ENCODE results near the gene OSBPL6. TPM values are rescaled to one million over a fixed set of nuclear protein-coding genes. Genes with fewer than 3 reads are reported as not detected.

OSBPL6 gene
- total RNA-seq, 1 experiment from 2014 or later = 2.3 TPM

DNA sequence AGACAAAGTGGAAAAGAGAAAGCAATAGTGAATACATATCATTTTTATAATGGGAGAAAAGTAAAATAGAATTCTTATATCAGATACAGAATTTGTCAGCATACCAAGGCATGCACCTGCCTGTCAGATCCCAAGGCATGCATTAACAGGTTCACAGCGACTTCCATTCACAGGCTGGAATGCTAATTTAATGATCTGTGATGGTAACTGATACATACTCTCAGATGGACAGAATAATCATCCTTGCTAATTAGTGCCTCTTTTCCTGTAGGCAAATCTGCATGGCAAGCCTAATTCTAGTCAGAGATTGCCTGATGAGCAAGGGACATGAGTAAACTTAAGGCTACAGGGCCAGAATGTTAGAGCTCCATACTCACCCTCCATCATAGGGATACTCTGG, 180.6 kb downstream of the OSBPL6 start:
- H3K36me3 Mint-ChIP-seq (ENCODE audit: insufficient read depth, unreplicated experiment) = no peaks in the 10 kb centered on the region
- H3K4me3 Mint-ChIP-seq (ENCODE audit: low read depth, unreplicated experiment) = no peak overlapping the region
- H3K27ac Mint-ChIP-seq (ENCODE audit: unreplicated experiment) = no peak overlapping the region
- no TSS peak for BruUV-seq (replicated peaks)
- H3K27me3 Mint-ChIP-seq (ENCODE audit: unreplicated experiment) = no peaks in the 10 kb centered on the region
- no peaks in the 10 kb centered on the region for H3K9me3 Mint-ChIP-seq (ENCODE audit: low read depth, unreplicated experiment)
- no peak for DNase-seq
- H3K4me1 Mint-ChIP-seq (ENCODE audit: low read depth, unreplicated experiment) = no peaks in the 10 kb centered on the region
- intact Hi-C loops (cut with micrococcal nuclease; ENCODE audit: unreplicated experiment) = no loop called here
- TF ChIP-seq, protein P1, sequence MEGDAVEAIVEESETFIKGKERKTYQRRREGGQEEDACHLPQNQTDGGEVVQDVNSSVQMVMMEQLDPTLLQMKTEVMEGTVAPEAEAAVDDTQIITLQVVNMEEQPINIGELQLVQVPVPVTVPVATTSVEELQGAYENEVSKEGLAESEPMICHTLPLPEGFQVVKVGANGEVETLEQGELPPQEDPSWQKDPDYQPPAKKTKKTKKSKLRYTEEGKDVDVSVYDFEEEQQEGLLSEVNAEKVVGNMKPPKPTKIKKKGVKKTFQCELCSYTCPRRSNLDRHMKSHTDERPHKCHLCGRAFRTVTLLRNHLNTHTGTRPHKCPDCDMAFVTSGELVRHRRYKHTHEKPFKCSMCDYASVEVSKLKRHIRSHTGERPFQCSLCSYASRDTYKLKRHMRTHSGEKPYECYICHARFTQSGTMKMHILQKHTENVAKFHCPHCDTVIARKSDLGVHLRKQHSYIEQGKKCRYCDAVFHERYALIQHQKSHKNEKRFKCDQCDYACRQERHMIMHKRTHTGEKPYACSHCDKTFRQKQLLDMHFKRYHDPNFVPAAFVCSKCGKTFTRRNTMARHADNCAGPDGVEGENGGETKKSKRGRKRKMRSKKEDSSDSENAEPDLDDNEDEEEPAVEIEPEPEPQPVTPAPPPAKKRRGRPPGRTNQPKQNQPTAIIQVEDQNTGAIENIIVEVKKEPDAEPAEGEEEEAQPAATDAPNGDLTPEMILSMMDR (IDR thresholded peaks at IDR 0.05; ENCODE audit: unreplicated experiment) = no peak
- CTCF ChIA-PET = interaction anchor here (0.9 kb wide), 1 partner anchor 76 kb away, joined by 3 read pairs; the partner anchor contains the start of genes PJVK and PRKRA

DNA sequence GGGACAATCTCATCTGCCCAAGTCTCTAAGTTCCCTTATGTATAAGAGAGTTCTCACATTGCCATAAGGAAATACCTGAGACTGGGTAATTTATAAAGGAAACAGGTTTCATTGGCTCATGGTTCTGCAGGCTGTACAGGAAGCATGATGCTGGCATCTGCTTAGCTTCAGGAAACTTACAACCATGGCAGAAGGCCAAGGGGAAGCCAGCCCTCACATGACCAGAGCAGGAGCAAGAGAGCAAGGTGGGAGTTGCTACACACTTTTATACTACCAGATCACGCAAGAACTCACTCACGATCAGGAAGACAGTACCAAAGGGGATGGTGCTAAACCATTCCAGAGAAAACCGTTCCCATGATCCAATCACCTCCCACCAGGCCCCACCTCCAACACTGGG, 182.7 kb downstream of the OSBPL6 start:
- Mint-ChIP-seq H3K27ac (ENCODE audit: unreplicated experiment) (no peak overlapping the region), H3K4me1 (ENCODE audit: low read depth, unreplicated experiment) (no peaks in the 10 kb centered on the region), H3K27me3 (ENCODE audit: unreplicated experiment) (no peaks in the 10 kb centered on the region), H3K9me3 (ENCODE audit: low read depth, unreplicated experiment) (no peaks in the 10 kb centered on the region), H3K36me3 (ENCODE audit: insufficient read depth, unreplicated experiment) (no peaks in the 10 kb centered on the region), H3K4me3 (ENCODE audit: low read depth, unreplicated experiment) (no peak overlapping the region)
- no peak for DNase-seq
- BruUV-seq (replicated peaks) = no TSS peak
- intact Hi-C loops (cut with micrococcal nuclease; ENCODE audit: unreplicated experiment) = no loop called here
- CTCF ChIA-PET = no interaction called here
- TF ChIP-seq, protein P1 (IDR thresholded peaks at IDR 0.05; ENCODE audit: unreplicated experiment) = no peak

DNA sequence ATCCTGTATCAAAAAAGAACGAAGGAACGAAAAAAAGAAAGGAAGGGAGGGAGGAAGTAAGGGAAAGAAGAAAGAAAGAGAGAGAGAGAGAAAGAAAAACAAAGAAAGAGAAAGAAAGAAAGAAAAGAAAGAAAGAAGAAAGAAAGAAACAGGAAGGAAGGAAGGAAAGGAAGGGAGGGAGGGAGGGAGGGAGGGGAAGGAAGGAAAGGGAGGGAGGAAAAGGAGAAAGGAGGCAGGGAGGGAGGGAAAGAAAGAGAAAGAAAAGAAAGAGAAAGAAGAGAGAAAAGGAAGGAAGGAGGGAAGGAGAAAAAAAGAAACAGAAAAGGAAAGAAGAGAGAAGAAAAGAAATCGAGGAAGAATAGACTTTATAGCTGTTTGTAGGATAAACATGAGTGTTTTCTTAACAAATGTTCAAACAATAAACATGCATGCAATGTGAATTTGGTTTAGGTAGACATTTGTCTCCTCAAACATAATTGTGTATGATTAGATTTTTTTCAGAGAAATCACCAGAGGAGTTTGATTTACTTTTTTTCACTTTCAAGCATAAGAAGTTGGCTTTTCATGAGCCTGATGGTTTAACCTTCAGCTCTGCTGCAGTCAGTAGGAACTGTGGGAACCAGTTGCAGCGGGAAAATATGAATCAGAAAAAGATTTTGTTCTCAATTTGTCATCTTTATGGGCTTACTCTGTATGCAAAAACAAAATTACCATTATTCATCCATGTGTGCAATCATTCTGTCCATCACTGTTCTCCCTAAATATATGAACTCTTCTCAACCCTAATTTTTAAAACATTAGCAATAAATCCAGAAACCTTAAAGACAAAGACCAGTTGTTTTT, 185.1 kb downstream of the OSBPL6 start:
- no peaks in the 10 kb centered on the region for H3K4me1 Mint-ChIP-seq (ENCODE audit: low read depth, unreplicated experiment)
- H3K27me3 Mint-ChIP-seq (ENCODE audit: unreplicated experiment) = no peaks in the 10 kb centered on the region
- no peaks in the 10 kb centered on the region for H3K9me3 Mint-ChIP-seq (ENCODE audit: low read depth, unreplicated experiment)
- intact Hi-C loops (cut with micrococcal nuclease; ENCODE audit: unreplicated experiment) = no loop called here
- no peaks in the 10 kb centered on the region for H3K36me3 Mint-ChIP-seq (ENCODE audit: insufficient read depth, unreplicated experiment)
- no TSS peak for BruUV-seq (replicated peaks)
- TF ChIP-seq, protein P1 (IDR thresholded peaks at IDR 0.05; ENCODE audit: unreplicated experiment) = no peak
- H3K27ac Mint-ChIP-seq (ENCODE audit: unreplicated experiment) = no peak overlapping the region
- no peak for DNase-seq
- CTCF ChIA-PET = interaction anchor here (0.7 kb wide), 1 partner anchor 188 kb away, joined by 5 read pairs; no protein-coding TSS in a partner anchor
- H3K4me3 Mint-ChIP-seq (ENCODE audit: low read depth, unreplicated experiment) = no peak overlapping the region

DNA sequence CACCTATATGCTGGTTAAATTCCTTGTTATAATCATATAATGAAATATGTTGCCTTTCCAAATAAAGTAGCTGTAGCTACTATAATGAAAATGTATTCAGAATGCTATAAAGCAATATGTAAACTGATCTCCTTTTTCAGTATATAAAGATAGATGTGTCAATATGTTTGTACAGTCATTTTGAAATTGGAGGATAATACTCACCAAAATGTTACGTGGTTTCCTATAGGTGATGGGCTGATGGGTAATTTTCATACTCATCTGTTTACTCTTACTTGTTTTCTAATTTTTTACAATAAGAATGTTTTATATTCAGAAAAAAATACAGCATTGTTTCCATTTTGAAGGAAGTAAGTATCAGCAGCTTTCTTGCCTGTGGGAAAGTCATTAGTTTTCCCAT, 186.5 kb downstream of the OSBPL6 start:
- CTCF ChIA-PET = no interaction called here
- intact Hi-C loops (cut with micrococcal nuclease; ENCODE audit: unreplicated experiment) = no loop called here
- TF ChIP-seq, protein P1 (IDR thresholded peaks at IDR 0.05; ENCODE audit: unreplicated experiment) = no peak
- Mint-ChIP-seq H3K9me3 (ENCODE audit: low read depth, unreplicated experiment) (no peaks in the 10 kb centered on the region), H3K27ac (ENCODE audit: unreplicated experiment) (no peak overlapping the region), H3K4me3 (ENCODE audit: low read depth, unreplicated experiment) (no peak overlapping the region), H3K36me3 (ENCODE audit: insufficient read depth, unreplicated experiment) (no peaks in the 10 kb centered on the region), H3K4me1 (ENCODE audit: low read depth, unreplicated experiment) (no peaks in the 10 kb centered on the region), H3K27me3 (ENCODE audit: unreplicated experiment) (no peaks in the 10 kb centered on the region)
- no peak for DNase-seq
- no TSS peak for BruUV-seq (replicated peaks)

All from Calu3 (cell line).